Measurements from ENCODE around the gene HOXB3. TPM values are rescaled to one million over a fixed set of nuclear protein-coding genes. Genes with fewer than 3 reads are reported as not detected.

The HOXB3 gene
- total and polyA plus RNA-seq, 2 of the 4 experiments (the other 2 are of a cell fraction) = 6.3 to 59.6 TPM

- Histone ChIP-seq H3K4me2 (ENCODE audit: low read depth, low read length) (peak overlapping the region; percentile 83), H3K36me3 (ENCODE audit: control insufficient read depth, insufficient read depth, low read length) (peaks cover 57% of the 10 kb centered on the region), H3K9me3 (ENCODE audit: control insufficient read depth, insufficient read depth, low read length) (no peaks in the 10 kb centered on the region), H3K56ac (ENCODE audit: extremely low read depth, insufficient read depth, low read length) (peak overlapping the region; percentile 96), H2AFZ (replicated peaks; ENCODE audit: low read length, poor library complexity) (no peak overlapping the region), H3K27me3 (ENCODE audit: control insufficient read depth, insufficient read depth, low read length) (no peaks in the 10 kb centered on the region), H2BK15ac (ENCODE audit: low read depth, low read length) (peak overlapping the region; percentile 75), H3K4ac (ENCODE audit: low read depth, low read length) (peak overlapping the region; percentile 97), H2BK20ac (ENCODE audit: low read depth, low read length) (peak overlapping the region; percentile 90), H4K91ac (ENCODE audit: insufficient read depth, low read depth, low read length) (peak overlapping the region; percentile 95), H3K27ac (ENCODE audit: insufficient read depth, low read length) (peak overlapping the region; percentile 99), H3K79me1 (ENCODE audit: low read depth in 1 of 2, low read length in 2 of 2) (peaks cover 0 to 2% of the 10 kb centered on the region in 2 experiments; a peak in 1 of 4 replicates), H4K20me1 (ENCODE audit: insufficient read depth, low read length) (peaks cover 8% of the 10 kb centered on the region), H4K8ac (ENCODE audit: low read depth in 2 of 2, low read length in 2 of 2) (peak overlapping the region; percentile 77 to 97), H3K18ac (ENCODE audit: low read depth, low read length) (peak overlapping the region; percentile 73), H2BK5ac (ENCODE audit: low read depth, low read length, poor library complexity, severe bottlenecking) (peak overlapping the region; percentile 99), H4K5ac (ENCODE audit: low read depth, low read length) (peak overlapping the region; percentile 96), H2AK5ac (ENCODE audit: low read depth, low read length) (peak overlapping the region; percentile 97), H3K4me1 (ENCODE audit: control insufficient read depth, insufficient read depth, low read length) (peaks cover 34% of the 10 kb centered on the region), H3K9ac (ENCODE audit: low read depth, low read length) (peak overlapping the region; percentile 96), H3K14ac (replicated peaks; ENCODE audit: low read depth, low read length) (peak overlapping the region; percentile 98), H3K23ac (ENCODE audit: low read depth, low read length) (peak overlapping the region; percentile 100), H2BK120ac (ENCODE audit: low read depth, low read length) (peak overlapping the region; percentile 78), H3K4me3 (ENCODE audit: insufficient read depth, low read depth, low read length) (peak overlapping the region; percentile 45), H2AK9ac (replicated peaks; ENCODE audit: low read depth, low read length, poor library complexity) (peak overlapping the region; percentile 90), H3K9me1 (ENCODE audit: insufficient read depth, low read length) (peaks cover 6% of the 10 kb centered on the region)
- BruUV-seq (replicated peaks) = no TSS peak
- intact Hi-C loops (cut with micrococcal nuclease) (loop anchor here (2.0 kb wide), 1 partner anchor 21 kb away; the partner anchor contains the start of gene HOXB5), in situ Hi-C loops (cut with MboI; ENCODE audit: low sequenced_read_pairs) (no loop called here), dilution Hi-C loops (cut with HindIII; ENCODE audit: low sequenced_read_pairs, unreplicated experiment) (no loop called here)
- ChIA-PET CTCF (no interaction called here), POLR2A (ENCODE audit: unreplicated experiment) (interaction anchor here (0.6 kb wide), 1 partner anchor 31 kb away, joined by 5 read pairs; no protein-coding TSS in a partner anchor)
- no peak for ATAC-seq (ENCODE audit: low read depth)
- no peak for TF ChIP-seq RCOR1 (IDR thresholded peaks at IDR 0.05; ENCODE audit: insufficient replicate concordance, low read length)
- peak; percentile 11; the same call in 1 of the 2 replicates for TF ChIP-seq CEBPB (IDR thresholded peaks at IDR 0.05; ENCODE audit: low read depth, low read length)
- no CpG with 5 or more reads among the region's 1 CpG for WGBS, 2 experiments (ENCODE audit: extremely low coverage in 2 of 2, insufficient read length in 1 of 2)
- no peak for DNase-seq
These were observed 18.1 kb downstream of the HOXB3 start for GRCh38 chr17:48571826-48572417.
